ENCODE data around the gene HNF4A.

GRCh38 chr20:44479643-44480042 lies 124.1 kb downstream of the HNF4A start:
- TF ChIP-seq EP300 (IDR thresholded peaks at IDR 0.05; ENCODE audit: borderline replicate concordance in 1 of 2, low read depth in 1 of 2, low read length in 1 of 2): no peak
- no peak for TF ChIP-seq CTCF (IDR thresholded peaks at IDR 0.05)
- TF ChIP-seq POLR2AphosphoS5 (IDR thresholded peaks at IDR 0.05; ENCODE audit: low read depth, low read length): no peak
- no peak for TF ChIP-seq GATA2 (CRISPR knock-in tag; IDR thresholded peaks at IDR 0.05)
- no peak for TF ChIP-seq GABPA (IDR thresholded peaks at IDR 0.05; ENCODE audit: low read depth)
- no peak for TF ChIP-seq REST (IDR thresholded peaks at IDR 0.05; ENCODE audit: low read depth, low read length)
- no peak for TF ChIP-seq TEAD4 (IDR thresholded peaks at IDR 0.05; ENCODE audit: borderline replicate concordance, insufficient read depth)
- no peak for TF ChIP-seq ZBTB33 (IDR thresholded peaks at IDR 0.05; ENCODE audit: borderline replicate concordance, low read depth)
- TF ChIP-seq JUND (IDR thresholded peaks at IDR 0.05): no peak
- TF ChIP-seq YY1 (IDR thresholded peaks at IDR 0.05; ENCODE audit: low read depth): no peak
- no peak for TF ChIP-seq USF2 (IDR thresholded peaks at IDR 0.05; ENCODE audit: borderline replicate concordance, low read depth, low read length)
